Glomerular endothelial cell (primary cell): Measurements from ENCODE around the gene KIAA0825. TPM values are rescaled to one million over a fixed set of nuclear protein-coding genes. Genes with fewer than 3 reads are reported as not detected.
"Not testable (repeated sequence)": the region's sequence is repeated elsewhere in the genome, so short reads cannot be mapped to it uniquely, and the experiment has no call there.

Experiments
- DNase-seq: peaks from one replicate; pipeline ENCODE4 v3.0.0-alpha.2; 2011; ENCODE audit warnings: low read depth, low spot score; ENCODE audit errors: extremely low read depth
- total RNA-seq: library from RNA; depleted of rRNA; stranded (reverse); fragments of >200 nt; gene quantifications from 2 replicates; pipeline ENCODE4 v1.2.3, GENCODE V29; 2015

KIAA0825 gene
- total RNA-seq, 1 donor from 2014 or later: 3.0 TPM

DNA sequence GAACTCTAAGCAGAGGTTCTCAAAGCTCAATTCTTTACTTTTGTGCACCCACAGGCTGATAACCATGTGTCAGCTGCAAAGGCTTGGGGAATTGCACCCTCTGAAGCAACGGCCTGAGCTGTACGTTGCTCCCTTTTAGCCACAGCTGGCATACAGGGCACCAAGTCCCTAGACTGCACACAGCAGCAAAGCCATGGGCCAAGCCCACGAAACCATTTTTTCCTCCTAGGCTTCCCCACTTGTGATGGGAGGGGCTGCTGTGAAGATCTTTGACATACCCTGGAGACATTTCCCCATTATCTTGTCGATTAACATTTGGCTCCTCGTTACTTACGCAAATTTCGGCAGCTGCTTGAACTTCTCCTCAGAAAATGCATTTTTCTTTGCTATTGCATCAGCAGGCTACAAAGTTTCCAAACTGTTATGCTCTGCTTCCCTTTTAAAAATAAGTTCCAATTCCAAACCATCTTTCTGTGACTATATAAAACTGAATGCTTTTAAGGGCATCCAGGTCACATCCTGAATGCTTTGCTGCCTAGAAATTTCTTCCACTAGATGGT, 23.0 kb downstream of the KIAA0825 start:
- DNase-seq: no peak

DNA sequence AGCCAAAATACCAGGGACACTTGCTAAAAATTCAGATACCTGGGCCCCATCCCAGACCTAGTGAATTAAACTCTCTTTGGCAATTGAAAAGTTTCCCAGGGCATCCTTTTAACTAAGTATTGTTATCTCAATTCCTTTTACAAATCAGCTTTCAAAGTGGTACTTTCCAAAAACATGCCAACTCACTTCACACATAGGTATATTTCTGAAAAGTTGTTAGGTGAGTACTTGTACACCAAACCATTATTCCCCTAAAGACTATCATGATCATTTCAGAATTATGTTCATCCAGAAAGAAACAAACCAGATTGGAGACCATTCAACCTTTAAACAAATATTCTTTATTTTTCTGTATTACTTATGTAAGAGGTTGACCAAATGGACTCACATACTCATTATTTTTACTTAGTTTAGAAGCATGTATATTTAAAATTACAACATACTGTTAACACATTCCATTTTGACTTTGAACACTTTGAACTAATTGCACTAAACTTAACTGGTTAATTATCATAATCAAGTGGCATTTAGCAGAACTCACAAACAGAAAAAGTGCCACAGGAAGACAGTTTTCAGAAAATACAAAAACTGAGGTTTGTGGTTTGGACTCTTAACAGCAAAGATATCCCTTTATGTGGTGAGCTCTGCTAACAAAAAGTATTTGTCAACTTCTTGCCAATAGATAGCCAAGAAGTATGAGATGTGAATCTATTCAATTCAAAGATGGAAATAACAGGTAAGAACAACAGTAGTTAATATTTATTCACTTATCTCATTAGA, 40.7 kb downstream of the KIAA0825 start:
- DNase-seq: no peak

DNA sequence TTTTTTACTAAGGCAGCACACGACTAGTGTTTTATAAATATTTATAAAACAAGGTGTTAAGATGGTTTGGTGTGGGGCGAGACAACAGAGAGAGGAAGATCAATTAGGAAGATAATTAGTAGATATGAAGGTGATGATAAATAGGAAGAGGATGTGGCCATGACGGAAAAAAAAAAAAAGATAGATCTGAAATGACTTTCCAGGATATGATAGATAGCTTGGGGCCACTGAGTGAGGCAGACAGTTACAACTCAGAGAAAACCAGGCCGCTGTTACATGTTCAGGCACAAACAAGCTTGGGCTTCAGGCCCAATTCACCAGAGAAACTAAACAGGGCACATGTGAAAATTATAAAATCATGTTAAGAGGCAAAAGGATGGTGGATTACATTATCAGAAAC, 43.2 kb downstream of the KIAA0825 start:
- DNase-seq: no peak

DNA sequence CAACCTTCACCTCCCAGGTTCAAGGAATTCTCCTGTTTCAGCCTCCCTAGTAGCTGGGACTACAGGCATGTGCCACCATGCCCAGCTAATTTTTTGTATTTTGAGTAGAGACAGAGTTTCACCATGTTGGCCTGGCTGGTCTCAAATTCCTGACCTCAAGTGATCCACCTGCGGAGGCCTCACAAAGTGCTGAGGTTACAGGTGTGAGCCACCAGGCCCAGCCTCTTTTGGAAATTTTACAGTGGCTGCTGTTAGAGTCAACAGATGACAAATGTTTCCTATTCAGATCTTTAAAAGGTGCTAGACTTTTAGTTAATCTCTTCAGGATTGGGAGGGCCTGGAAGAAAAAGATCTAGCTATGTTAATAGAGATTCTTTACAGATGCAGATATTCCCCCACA, 45.1 kb downstream of the KIAA0825 start:
- DNase-seq: not testable (repeated sequence)

DNA sequence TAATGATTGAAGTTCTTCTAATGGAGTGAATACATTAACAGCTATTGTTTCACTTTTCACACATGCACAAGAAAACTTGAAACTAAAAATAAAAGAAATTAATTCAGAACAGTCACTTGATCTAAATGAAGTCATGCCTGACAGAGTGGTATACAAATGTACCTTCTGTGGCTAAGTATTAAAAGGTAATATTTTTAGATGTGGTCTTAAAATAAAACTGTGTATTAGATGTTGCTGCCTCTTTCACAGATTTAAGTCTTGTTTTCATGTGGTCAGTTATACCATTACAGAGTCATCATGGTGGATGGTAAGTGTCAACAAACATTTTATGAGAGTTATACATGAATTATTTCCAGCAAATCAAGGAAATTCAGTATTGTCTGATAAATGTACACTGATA, 47.0 kb downstream of the KIAA0825 start:
- no peak for DNase-seq

DNA sequence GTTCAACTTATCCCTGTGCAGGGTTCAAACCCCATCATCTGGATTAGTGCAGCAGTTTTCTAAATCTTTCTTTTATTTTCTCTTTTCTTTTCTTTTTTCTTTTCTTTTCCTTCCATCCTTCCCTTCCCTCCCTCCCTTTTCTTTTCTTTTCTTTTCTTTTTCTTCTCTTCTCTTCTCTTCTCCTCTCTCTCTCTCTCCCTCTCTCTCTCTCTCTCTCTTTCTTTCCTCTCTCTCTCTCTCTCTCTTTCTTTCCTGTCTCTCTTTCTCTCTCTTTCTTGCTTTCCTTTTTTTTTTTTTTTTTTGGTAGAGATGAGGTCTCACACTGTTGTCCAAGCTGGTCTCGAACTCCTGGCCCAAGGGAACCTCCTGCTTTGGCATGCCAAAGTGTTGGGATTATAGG, 53.6 kb downstream of the KIAA0825 start:
- DNase-seq: no peak

DNA sequence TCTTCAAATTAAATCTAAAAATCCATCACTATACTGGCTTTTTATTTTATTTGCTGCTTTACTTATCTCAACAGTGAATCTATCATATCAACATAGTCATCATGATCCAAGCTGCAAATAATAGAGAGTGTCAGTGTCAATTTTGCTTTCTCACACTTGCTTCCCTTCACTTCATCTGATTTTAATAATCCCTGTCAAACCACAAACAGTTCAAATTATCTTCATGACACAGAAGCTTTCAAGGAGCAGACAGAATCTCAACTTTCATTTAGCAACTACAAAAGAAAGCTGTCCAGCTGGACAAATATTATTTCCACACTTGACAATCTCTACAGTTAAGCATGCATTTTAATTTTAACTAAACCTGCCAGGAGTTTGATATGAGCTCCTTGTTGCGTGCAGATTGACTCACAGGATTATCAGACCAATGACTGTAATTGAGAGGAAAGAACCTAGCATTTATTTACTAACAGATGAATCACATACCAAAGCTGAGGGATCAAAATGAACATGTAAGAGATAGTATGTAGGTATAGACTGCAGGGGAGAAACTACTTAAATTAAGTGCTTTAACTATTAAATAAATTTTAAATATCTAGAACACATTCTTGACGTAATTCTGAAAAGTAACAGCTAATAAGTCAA, 56.0 kb downstream of the KIAA0825 start:
- no peak for DNase-seq

DNA sequence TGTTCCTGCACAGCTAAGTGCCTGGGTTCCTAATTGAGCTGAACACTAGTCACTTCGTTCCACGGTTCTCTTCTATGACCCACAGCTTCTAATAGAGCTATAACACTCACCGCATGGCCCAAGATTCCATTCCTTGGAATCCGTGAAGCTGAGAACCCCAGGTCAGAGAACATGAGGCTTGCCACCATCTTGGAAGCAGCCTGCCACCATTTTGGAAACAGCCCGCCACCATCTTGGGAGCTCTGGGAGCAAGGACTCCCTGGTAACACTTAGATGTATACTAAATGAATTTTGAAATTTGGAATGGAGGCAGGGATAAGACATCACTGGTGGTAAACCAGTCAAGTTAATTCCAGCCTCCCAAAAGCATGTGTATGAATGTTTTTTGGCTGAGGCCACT, 60.4 kb downstream of the KIAA0825 start:
- no peak for DNase-seq

DNA sequence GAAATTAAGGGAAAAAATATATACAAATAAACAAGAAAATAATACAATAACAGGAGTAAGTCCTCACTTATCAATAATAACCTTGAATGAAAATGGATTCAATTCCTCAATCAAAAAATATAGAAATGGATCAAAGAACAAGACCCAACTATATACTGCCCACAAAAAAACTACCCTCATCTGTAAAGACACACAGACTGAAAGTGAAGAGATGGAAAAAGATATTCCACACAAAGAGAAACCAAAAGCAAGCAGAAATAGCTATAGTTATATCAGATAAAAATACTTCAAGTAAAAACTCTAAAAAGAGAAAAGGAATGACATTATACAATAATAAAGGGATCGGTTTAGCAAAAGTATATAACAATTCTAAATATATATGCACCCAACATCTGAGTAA, 66.5 kb downstream of the KIAA0825 start:
- no peak for DNase-seq

DNA sequence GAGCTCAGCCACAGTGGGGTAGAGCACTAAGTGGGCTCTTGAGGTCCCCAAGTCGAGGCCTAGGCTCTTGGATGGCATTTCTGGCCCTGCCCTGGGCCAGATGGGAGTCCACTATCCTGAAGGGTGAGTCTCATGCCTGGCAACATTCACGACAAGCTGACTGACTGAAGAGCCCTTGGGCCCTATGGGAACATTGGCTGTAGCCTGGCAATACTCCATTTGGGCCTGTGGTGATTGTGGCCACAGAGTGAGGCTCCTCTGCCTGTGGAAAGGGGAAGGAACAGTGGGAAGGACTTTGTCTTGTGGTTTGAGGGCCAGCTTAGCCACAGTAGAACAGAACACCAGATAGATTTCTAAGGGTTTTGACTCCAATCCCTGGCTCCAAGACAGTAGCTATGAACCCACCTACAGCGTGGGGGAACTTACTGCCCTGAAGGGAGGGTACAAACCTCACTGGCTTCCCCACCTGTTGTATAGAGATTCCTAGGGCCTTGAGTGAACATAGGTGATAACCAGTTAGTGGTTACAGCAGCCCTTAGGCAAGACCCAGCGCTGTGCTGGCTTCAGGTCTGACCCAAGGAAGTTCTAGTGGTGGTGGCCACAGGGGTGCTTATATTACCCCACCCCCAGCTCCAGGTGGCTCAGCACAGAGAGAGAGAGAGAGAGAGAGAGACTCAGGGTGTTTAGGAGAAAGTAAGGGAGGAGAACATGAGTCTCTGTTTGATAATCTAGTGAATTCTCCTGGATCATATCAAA, 72.4 kb downstream of the KIAA0825 start:
- DNase-seq: no peak

DNA sequence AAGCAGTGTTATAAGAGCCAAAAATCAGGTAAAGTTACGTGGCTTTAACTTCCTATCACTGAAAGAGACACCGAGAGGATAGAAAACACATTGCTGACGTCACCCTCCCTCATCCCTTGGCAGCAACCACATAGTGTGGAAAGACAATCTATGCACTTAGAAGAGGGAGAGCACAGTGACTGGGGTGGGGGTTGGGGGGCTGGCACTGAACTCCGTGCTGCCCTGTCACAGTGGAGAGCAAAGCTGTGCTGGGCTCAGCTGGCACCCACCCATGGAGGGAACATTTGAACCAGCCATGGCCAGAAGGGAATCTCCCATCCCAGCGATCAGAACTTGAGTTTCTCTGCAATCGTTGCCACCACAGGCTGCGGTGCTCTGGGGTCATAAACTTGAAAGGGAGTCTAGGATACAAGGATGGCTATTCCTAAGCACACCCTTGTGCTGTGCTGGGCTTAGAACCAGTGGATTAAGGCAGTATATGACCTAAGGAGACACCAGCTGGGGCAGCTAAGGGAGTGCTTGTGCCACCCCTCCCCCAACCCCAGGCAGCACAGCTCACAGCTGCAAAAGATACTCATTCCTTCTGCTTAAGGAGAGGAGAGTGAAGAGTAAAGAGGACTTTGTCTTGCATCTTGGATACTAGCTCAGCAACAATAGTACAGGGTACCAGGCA, 73.4 kb downstream of the KIAA0825 start:
- no peak for DNase-seq

DNA sequence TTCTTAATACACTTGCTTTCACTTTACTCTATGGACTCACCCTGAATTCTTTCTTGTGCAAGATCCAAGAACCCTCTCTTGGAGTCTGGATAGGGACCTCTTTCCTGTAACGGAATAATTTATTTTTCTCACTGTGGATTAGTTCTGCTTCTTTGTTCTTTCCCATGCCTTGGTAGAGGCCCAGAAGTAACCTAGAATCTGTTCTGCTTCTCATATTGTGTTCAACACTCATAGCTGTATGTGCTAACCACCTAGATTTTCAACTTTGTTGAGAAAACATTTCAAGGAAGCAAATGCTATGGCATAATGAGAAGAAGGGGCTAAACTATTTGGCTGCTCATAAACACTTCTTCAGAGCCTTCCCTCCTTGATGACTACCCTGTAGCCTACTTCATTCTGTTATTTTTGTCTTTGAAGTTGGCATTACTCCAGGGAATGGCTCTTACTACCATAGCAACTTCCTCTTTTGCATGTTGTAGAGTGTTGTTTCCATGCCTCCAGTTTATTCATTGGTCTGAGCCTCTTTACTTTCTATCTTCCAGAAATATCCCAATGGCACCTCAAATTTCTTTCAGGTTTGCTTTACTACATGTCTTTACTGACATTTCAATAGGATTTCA, 74.3 kb downstream of the KIAA0825 start:
- DNase-seq: no peak

DNA sequence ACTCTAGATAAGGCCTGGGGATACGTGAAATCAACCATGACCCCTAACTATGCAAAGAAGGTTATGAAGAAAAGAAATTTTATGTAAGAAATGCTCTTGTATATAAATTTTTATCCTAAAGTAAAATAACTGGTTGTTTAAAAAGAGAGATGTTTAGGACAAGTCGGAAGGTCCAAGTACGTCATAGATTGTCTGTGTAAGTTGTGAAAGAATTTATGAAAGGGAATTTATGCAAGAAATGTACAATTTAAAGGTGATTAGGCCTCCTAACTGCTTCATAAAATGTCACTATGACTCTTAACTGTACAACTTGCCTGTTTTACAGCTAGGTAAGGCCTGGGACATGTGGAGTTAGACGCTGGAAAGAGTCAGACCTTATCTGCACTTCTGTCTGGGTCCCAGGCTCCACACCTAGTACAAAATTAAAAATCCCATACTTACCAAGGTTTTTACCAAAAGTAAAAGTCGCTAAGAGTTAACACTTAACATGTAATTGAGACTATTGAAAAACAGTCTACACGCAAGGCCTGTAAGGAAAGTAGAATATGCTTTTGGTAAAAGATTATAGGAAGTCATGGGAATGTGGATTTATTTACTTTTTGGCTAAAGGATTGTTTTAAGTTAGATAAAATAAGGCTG, 77.4 kb downstream of the KIAA0825 start:
- DNase-seq: no peak

DNA sequence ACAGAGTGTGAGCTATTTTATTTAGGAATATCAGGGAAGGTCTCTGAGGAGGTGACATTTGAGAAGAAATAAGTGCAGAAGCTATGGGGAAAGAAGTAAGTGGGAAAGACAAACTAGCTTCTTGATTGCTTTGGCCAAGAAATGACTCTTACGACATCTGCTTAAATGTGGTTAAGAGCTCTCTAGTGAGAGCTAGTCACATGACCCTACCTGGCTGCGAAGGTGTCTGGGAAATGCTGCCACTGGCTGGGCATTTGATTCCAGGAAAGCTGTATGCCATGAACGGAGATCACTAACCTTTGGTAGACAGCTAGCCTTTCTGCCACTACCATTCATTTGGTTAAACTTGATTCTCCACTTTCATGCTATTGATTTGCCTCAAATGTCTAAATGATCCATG, 80.1 kb downstream of the KIAA0825 start:
- DNase-seq: no peak

DNA sequence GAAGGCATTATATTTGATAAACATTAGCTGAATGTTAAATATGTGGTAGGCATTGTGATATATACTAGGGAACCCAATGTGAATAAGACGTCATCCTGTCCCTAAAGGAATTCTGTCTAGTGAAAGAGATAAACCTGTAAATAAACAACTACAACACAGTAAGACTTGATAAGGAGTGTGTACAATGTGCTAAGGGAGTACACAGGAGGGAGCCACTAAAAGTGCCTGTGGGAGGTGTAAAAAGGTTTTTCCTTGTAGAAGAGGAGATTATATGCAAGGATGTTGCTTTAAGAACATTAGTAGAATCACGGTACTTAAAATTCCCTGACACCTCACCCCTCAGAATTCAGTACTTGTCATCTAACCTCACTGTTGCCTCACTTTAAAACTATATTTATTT, 91.7 kb downstream of the KIAA0825 start:
- no peak for DNase-seq

DNA sequence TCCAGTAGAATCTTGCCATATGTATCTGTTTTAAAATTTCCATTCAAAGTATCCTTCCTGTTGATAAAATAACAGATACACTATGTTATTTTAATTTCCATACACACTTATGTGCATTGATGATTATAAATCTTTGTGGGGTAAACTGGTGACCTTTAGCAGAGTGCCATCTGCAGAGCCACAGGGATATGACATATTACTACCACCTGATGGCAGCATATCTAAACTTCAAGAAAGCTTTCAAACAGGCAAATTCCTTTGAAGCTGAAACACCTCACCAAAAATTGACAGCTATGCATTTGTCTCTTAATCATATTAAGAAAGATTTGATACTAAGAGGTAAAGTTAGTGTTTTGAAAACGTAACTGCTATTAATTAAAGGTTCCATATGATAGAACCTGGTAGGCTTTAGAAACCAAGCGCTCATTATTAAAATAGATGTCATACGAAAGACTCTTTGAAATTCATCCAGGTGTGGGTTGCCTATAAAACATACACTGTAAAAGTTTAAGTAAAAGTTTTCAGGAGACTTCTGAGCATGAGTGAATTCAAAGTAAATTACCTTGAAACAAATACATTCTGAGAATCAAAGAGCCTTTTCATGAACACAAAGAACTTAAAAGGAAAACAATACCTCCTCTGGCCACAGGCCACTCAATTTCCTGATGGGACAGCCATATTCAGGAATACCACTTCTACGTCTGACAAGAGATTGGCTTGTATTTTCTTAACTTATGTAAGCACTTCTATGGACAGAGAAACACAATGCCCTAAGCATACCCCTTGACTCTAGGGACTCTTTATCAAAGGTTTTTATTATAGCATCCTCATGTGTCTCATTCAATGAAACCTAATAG, 93.3 kb downstream of the KIAA0825 start:
- no peak for DNase-seq

DNA sequence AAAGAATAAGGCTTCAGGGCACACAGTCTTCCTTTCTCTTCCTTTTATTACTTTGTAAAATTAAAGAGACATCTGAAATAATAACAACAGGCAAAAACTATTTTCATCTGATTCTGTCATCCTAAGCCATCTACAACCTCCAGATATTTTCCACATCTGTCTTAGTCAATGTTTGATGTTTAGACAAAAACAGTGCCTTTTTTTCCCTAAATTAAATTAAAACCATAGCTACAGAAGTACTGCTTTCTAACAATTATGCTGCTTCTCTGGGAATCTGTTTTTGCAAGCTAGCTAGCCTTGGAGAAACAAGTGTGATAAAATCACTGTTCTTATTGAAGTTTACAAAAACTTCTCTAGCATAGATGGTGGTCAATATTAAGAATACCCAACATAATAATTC, 95.4 kb downstream of the KIAA0825 start:
- no peak for DNase-seq

DNA sequence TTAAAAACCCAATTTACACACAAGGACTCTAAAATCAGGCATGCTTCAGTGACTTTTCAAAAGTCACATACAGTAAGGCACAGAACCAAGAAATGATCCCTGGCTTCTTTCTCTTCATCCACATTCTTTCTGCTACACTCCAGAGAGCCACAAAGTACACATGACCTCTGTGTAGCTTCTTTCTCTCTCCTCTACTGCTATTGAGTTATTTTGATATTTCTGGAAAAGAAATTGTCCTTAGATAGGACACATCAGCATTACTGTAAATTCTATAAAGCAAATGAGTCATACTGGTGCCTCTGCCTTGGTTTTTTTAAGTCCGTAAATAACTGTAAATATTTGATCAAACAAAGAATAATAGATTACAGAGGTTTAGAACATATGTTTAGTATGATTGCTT, 96.3 kb downstream of the KIAA0825 start:
- no peak for DNase-seq
